SK-N-MC (cell line): ENCODE measurements around the gene BRIP1.

Source experiments
- EZH2 ChIP-seq: fragments of 200-600 bp; sonication (generic); IDR thresholded peaks from one replicate; pipeline ENCODE4 v1.6.1; 2017; ENCODE audit warnings: antibody characterized with exemption
- FOXP2 ChIP-seq: optimal IDR thresholded peaks from 2 replicates; pipeline ENCODE3; 2011; ENCODE audit warnings: mild to moderate bottlenecking, moderate library complexity; ENCODE audit not compliant: insufficient read depth; ENCODE audit errors: extremely low read length, control extremely low read depth
- POLR2AphosphoS5 ChIP-seq: IDR thresholded peaks from 2 replicates; pipeline ENCODE4 v1.6.1; 2012; ENCODE audit warnings: mild to moderate bottlenecking, low read depth, low read length, borderline replicate concordance

- TF ChIP-seq EZH2: no peak
- no peak for TF ChIP-seq POLR2AphosphoS5
- no peak for TF ChIP-seq FOXP2
Measured at GRCh38 chr17:61683466-61683865, 179.9 kb downstream of the BRIP1 start.
